Measurements from ENCODE around the gene TMEM269.
A peak's percentile ranks its signal among the peaks of the same experiment; 100 is the strongest.

The TMEM269 gene

DNA sequence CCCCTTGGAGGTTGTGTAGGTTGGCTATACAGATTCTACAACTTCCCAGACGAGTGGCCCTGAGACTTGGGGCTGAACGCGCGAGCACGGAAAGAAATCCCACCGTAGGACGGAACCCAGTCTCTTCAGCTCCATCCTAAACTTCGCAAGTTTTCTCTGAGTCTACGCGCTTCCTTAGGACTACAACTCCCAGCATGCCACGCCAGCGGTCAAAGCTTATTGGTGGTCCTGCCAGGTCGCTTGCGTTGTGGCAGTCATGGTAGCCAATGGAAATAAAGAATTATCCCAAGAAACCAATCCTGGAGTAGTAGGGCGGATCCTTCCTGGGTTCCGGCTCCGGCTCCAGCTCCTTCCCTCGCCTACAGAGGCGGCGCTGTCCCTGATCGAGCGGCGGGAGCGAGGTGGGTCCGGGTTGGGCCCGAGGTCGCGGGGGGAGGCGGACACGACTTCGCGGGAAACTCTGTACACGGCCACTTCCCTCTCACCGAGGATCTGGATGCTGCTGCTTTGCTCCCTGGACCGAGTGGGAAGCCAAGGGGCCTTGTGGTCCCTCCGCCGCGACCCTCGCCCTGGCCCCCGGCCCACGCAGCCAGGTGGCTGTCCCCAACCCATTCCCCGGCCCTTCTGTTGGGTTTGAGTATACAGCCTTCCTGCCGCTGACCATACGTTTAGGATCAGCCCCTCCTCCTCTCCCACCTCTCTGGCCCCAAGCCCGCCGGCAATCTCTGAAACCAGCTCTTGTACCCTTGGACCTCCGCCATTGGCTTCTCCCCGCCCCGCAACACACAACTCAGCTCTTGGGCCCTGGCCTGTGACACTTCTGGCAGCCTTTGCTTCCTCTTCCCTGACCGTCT lies 61.7 kb downstream of the TMEM269 start, which contains the start of gene ZNF691:
Gene ZNF691 (plus strand): TSS at position 357 of the 854 bp plus-strand sequence. CDS start 3,046 bp downstream, outside the sequence.
- peak; percentile 64 to 79 for DNase-seq (ENCODE audit: low read depth in 2 of 2, low spot score in 1 of 2)

DNA sequence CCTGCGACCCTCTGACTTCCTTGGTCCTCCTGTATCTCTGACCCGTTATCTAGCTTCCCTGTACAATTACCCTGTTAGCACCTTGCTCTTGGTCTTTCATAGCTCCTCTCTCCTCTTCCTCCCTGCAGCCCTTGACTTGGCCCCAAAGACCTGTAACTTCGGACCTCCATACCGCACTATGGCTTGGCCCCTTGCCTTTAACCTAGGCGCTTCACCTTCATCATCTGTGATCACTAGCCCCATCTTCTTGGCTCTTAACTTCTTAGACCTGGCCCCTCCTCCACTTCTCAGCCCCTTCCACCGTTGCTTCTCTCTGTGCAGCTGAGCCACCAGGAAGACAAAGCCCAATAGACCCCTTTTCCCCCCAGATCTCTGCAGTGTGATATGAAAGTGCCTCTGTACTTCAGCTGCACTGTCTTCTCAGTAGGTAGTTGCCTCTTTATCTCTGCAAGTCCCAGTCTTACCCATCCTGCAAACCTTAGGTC lies 62.4 kb downstream of the TMEM269 start:
- no peak for DNase-seq (ENCODE audit: low read depth in 2 of 2, low spot score in 1 of 2)

DNA sequence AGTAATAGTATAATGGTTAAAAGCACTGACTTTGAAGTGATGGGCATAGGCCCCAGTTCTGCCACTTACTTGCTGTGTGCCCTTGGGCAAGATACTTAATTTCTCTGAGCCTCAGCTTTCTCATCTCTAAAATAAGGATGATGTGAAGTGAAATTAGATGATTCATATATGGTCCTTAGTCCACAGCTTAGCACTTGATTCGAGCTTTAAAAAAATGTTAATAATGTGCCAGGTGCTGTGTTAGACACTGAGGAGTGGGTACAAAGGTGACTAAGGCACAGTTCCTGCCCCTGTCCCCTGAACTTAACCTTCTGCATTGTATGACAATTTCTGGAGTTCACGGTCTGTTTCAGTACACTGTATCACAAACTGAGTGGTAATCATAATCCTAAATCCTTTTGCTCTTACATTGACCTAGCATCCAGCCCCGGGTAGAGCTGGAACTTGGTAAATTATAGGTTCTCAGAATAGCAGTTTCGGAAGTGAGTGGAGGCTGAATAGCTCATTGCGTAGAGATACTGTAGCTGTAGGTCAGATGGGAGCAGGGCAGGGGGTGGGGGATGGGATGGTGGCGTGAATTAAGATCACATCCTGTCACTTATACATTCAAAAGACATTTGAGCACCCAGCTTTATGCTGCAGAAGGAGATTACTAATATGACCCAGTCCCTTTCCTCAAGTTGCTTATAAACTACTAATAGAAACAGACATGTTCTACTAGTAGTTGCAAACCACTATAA lies 63.1 kb downstream of the TMEM269 start:
- no peak for DNase-seq (ENCODE audit: low read depth in 2 of 2, low spot score in 1 of 2)

DNA sequence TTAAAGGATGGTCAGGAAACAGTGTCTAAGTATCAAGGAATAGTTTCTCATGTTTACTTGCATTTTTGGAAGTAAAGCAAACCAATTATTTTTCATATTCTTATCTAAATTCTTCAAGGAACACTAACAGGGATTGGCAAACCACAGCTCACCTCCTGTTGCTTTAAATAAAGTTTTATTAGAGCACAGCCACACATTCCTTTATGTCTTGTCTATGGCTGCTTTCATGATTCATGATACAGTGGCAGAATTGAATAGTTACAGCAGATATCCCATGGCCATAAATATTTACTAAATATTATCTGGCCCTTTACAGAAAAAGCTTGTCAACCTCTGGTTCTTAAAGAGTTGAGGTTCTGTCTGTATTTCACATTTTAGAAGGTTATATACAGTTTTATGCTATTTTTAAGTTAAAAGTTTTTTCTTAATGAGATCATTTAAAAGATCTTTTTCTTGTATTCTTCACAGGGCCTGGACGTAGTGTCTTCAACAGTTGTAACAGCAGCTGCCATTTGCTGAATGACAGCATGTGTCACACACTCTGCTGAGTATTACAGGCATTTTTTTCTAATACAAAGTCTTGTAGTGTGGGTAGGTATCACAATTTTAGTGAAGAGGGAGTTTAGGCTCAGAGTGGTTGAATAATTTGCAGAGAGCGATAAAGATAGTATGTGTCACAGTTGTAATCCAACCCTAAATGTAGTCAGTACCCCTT lies 64.2 kb downstream of the TMEM269 start:
- DNase-seq (ENCODE audit: low read depth in 2 of 2, low spot score in 1 of 2): no peak

DNA sequence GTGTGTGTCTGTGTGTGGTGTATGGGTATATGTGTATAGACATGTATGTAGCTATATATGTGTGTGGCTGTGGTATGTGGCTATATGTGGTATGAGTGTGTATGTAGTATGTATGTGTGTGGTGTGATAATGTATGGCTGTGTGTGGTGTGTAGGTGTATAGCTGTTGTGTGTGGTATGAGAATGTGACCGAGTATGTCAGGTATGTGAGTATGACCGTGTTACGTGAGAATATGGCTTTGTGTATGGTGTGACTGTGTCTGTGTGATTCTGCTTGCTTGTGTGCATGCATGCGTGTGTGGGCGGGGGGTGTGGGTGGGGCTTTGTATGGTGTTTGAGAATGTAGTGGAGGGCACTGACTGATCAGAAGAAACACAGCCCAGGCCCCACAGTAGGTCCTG lies 65.2 kb downstream of the TMEM269 start:
- DNase-seq (ENCODE audit: low read depth in 2 of 2, low spot score in 1 of 2): no peak

Data from stimulated activated CD8-positive, alpha-beta memory T cell treated with anti-CD3 and anti-CD28 coated beads, Interleukin-4, amount 100 ng/mL, for 1 hour (primary cell).